ENCODE measurements around the gene NYNRIN. TPM values are rescaled to one million over a fixed set of nuclear protein-coding genes. Genes with fewer than 3 reads are reported as not detected.
"Not testable (repeated sequence)": the region's sequence is repeated elsewhere in the genome, so short reads cannot be mapped to it uniquely, and the experiment has no call there.

NYNRIN gene
- polyA plus RNA-seq, 3 donors: 0.18 to 0.84 (median 0.40) TPM

- peaks cover 37 to 54% of the 10 kb centered on the region in 2 donors for H3K27me3 ChIP-seq (ENCODE audit: control insufficient read depth in 2 of 2, insufficient read depth in 2 of 2, low read length in 2 of 2)
- WGBS (ENCODE audit: insufficient coverage): 96% methylated on average over 27 of the region's 32 CpGs
- peaks cover 0 to 18% of the 10 kb centered on the region in 2 donors for H3K9me3 ChIP-seq (replicated peaks in 1 of 2; ENCODE audit: control insufficient read depth in 1 of 2, insufficient read depth in 1 of 2, low read length in 2 of 2)
- H3K4me2 ChIP-seq (replicated peaks; ENCODE audit: extremely low read depth, low read length, poor library complexity, severe bottlenecking): no peak overlapping the region
- H3K27me3 Mint-ChIP-seq (ENCODE audit: low read depth in 3 of 3): peaks cover 49 to 56% (median 50%) of the 10 kb centered on the region in 3 donors
- H2AFZ ChIP-seq (ENCODE audit: insufficient read depth, low read depth, low read length, poor library complexity, severe bottlenecking): no peak overlapping the region
- no peaks in the 10 kb centered on the region for H3K79me2 ChIP-seq (ENCODE audit: insufficient read depth, low read length)
- no peak overlapping the region for H3K4me3 ChIP-seq (replicated peaks in 1 of 3; ENCODE audit: low read depth in 2 of 3, low read length in 3 of 3)
- peaks cover 29 to 32% of the 10 kb centered on the region in 2 donors for H3K4me1 ChIP-seq (ENCODE audit: control insufficient read depth in 1 of 2, insufficient read depth in 2 of 2, low read length in 2 of 2)
- no peak for TF ChIP-seq CTCF (IDR thresholded peaks at IDR 0.05)
- H3K9ac ChIP-seq (ENCODE audit: insufficient read depth, low read length, poor library complexity, severe bottlenecking): no peak overlapping the region
- no peaks in the 10 kb centered on the region for H4K20me1 ChIP-seq (ENCODE audit: insufficient read depth, low read length)
- H3K9me3 Mint-ChIP-seq: peaks cover 0 to 20% (median 10%) of the 10 kb centered on the region in 7 donors
- intact Hi-C loops (cut with micrococcal nuclease): loop anchor here in 1 of 2 donors (5.0 kb wide), 1 partner anchor 37 kb away; no protein-coding TSS in a partner anchor
- H3K36me3 ChIP-seq (replicated peaks in 1 of 2; ENCODE audit: control insufficient read depth in 1 of 2, insufficient read depth in 2 of 2, low read length in 2 of 2): no peaks in the 10 kb centered on the region
- no peak for DNase-seq
- no peak overlapping the region for H3K27ac ChIP-seq (ENCODE audit: low read depth in 1 of 2, low read length in 2 of 2)
- H3K4me3 Mint-ChIP-seq: no peak overlapping the region
- peaks cover 3 to 18% of the 10 kb centered on the region in 2 donors for H3K36me3 Mint-ChIP-seq
- H3K27ac Mint-ChIP-seq: no peak overlapping the region
- peaks cover 25% of the 10 kb centered on the region for H3K4me1 Mint-ChIP-seq
Observed at GRCh38 chr14:24369907-24370687, 28.7 kb upstream of the NYNRIN start.

GRCh38 chr14:24370748-24371147 lies 28.1 kb upstream of the NYNRIN start:
- Mint-ChIP-seq H3K4me1 (peaks cover 18% of the 10 kb centered on the region), H3K27me3 (ENCODE audit: low read depth in 3 of 3) (peaks cover 43 to 50% (median 47%) of the 10 kb centered on the region in 3 donors), H3K27ac (no peak overlapping the region), H3K9me3 (peaks cover 0 to 15% (median 10%) of the 10 kb centered on the region in 7 donors), H3K4me3 (no peak overlapping the region), H3K36me3 (peaks cover 3 to 11% of the 10 kb centered on the region in 2 donors)
- no peak overlapping the region for H3K9ac ChIP-seq (ENCODE audit: insufficient read depth, low read length, poor library complexity, severe bottlenecking)
- peaks cover 26 to 28% of the 10 kb centered on the region in 2 donors for H3K4me1 ChIP-seq (ENCODE audit: control insufficient read depth in 1 of 2, insufficient read depth in 2 of 2, low read length in 2 of 2)
- H3K79me2 ChIP-seq (ENCODE audit: insufficient read depth, low read length): no peaks in the 10 kb centered on the region
- H4K20me1 ChIP-seq (ENCODE audit: insufficient read depth, low read length): no peaks in the 10 kb centered on the region
- no CpG with 5 or more reads among the region's 1 CpG for WGBS (ENCODE audit: insufficient coverage)
- H2AFZ ChIP-seq (ENCODE audit: insufficient read depth, low read depth, low read length, poor library complexity, severe bottlenecking): no peak overlapping the region
- no peaks in the 10 kb centered on the region for H3K36me3 ChIP-seq (replicated peaks in 1 of 2; ENCODE audit: control insufficient read depth in 1 of 2, insufficient read depth in 2 of 2, low read length in 2 of 2)
- H3K9me3 ChIP-seq (replicated peaks in 1 of 2; ENCODE audit: control insufficient read depth in 1 of 2, insufficient read depth in 1 of 2, low read length in 2 of 2): peaks cover 0 to 18% of the 10 kb centered on the region in 2 donors
- no peak for DNase-seq
- peaks cover 32 to 48% of the 10 kb centered on the region in 2 donors for H3K27me3 ChIP-seq (ENCODE audit: control insufficient read depth in 2 of 2, insufficient read depth in 2 of 2, low read length in 2 of 2)
- H3K27ac ChIP-seq (ENCODE audit: low read depth in 1 of 2, low read length in 2 of 2): no peak overlapping the region
- H3K4me3 ChIP-seq (replicated peaks in 1 of 3; ENCODE audit: low read depth in 2 of 3, low read length in 3 of 3): no peak overlapping the region
- no peak for TF ChIP-seq CTCF (IDR thresholded peaks at IDR 0.05)
- intact Hi-C loops (cut with micrococcal nuclease): loop anchor here in 1 of 2 donors (5.0 kb wide), 1 partner anchor 37 kb away; no protein-coding TSS in a partner anchor
- no peak overlapping the region for H3K4me2 ChIP-seq (replicated peaks; ENCODE audit: extremely low read depth, low read length, poor library complexity, severe bottlenecking)

GRCh38 chr14:24371605-24372004 lies 27.2 kb upstream of the NYNRIN start:
- Mint-ChIP-seq H3K9me3 (peaks cover 0 to 15% (median 8%) of the 10 kb centered on the region in 7 donors), H3K27me3 (ENCODE audit: low read depth in 3 of 3) (peaks cover 38 to 44% (median 41%) of the 10 kb centered on the region in 3 donors), H3K4me1 (peaks cover 12% of the 10 kb centered on the region)
- H3K4me3 Mint-ChIP-seq; DNase-seq; H3K79me2 ChIP-seq (ENCODE audit: insufficient read depth, low read length); H3K27ac ChIP-seq (ENCODE audit: low read depth in 1 of 2, low read length in 2 of 2); H3K9ac ChIP-seq (ENCODE audit: insufficient read depth, low read length, poor library complexity, severe bottlenecking); H2AFZ ChIP-seq (ENCODE audit: insufficient read depth, low read depth, low read length, poor library complexity, severe bottlenecking); H4K20me1 ChIP-seq (ENCODE audit: insufficient read depth, low read length); H3K36me3 Mint-ChIP-seq; H3K36me3 ChIP-seq (replicated peaks in 1 of 2; ENCODE audit: control insufficient read depth in 1 of 2, insufficient read depth in 2 of 2, low read length in 2 of 2); H3K4me3 ChIP-seq (replicated peaks in 1 of 3; ENCODE audit: low read depth in 2 of 3, low read length in 3 of 3); H3K27ac Mint-ChIP-seq; H3K4me2 ChIP-seq (replicated peaks; ENCODE audit: extremely low read depth, low read length, poor library complexity, severe bottlenecking): not testable (repeated sequence)
- H3K4me1 ChIP-seq (ENCODE audit: control insufficient read depth in 1 of 2, insufficient read depth in 2 of 2, low read length in 2 of 2): peaks cover 17 to 20% of the 10 kb centered on the region in 2 donors
- no CpG with 5 or more reads among the region's 3 CpGs for WGBS (ENCODE audit: insufficient coverage)
- peaks cover 23 to 39% of the 10 kb centered on the region in 2 donors for H3K27me3 ChIP-seq (ENCODE audit: control insufficient read depth in 2 of 2, insufficient read depth in 2 of 2, low read length in 2 of 2)
- intact Hi-C loops (cut with micrococcal nuclease): loop anchor here in 1 of 2 donors (5.0 kb wide), 1 partner anchor 36 kb away; no protein-coding TSS in a partner anchor
- H3K9me3 ChIP-seq (replicated peaks in 1 of 2; ENCODE audit: control insufficient read depth in 1 of 2, insufficient read depth in 1 of 2, low read length in 2 of 2): peaks cover 0 to 14% of the 10 kb centered on the region in 2 donors

All from CD14-positive monocyte (primary cell).